Measurements from ENCODE around the gene NFASC.

The NFASC gene

DNA sequence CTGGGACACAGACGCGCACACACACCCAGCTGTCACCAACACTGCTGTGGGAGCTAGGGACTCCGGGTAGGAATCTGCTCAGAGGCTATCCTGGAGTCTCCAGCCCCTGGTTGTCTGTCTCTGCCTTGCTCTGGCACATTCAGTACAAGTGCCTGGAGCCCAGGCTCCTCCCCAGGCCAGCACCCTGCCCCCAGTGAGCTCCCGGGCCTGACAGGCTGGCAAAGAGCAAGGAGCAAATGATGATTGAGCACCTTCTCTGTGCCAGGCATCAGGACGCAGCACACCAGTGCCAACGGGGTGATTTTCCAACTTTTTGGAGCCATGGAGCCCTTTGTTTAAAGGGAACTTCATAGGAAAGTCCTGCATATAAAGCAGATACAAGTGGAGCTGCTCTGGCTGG lies 178.8 kb downstream of the NFASC start:
- Histone ChIP-seq H3K4me3 (ENCODE audit: low read length) (no peak overlapping the region), H3K27me3 (ENCODE audit: control insufficient read depth, insufficient read depth, low read length) (peaks cover 13% of the 10 kb centered on the region), H3K27ac (ENCODE audit: low read depth, low read length) (no peak overlapping the region), H3K36me3 (ENCODE audit: control insufficient read depth, insufficient read depth, low read length) (no peaks in the 10 kb centered on the region), H3K9ac (ENCODE audit: low read length) (no peak overlapping the region), H3K4me1 (ENCODE audit: control insufficient read depth, insufficient read depth, low read length) (no peaks in the 10 kb centered on the region)

DNA sequence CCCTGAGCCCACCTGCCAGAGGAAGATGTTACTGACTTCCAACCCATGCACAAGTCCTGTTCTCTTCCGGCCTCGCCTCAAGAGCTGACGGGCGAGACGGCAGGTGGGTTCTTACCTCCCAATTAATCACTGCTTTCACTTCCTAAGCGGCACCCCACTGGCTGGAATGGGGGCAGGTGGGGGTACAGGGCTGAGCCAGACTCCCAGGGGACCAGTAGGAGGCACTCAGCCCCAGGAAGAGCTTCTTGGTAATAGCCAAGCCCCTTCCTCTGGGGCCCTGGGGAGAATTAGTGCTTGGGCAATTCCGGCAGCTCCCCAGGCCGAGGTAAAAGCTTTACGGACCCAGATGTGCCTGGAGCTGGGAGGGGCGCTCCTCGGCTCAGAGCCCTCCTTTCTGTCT lies 182.0 kb downstream of the NFASC start:
- Histone ChIP-seq H3K36me3 (ENCODE audit: control insufficient read depth, insufficient read depth, low read length) (no peaks in the 10 kb centered on the region), H3K27ac (ENCODE audit: low read depth, low read length) (no peak overlapping the region), H3K9ac (ENCODE audit: low read length) (no peak overlapping the region), H3K27me3 (ENCODE audit: control insufficient read depth, insufficient read depth, low read length) (no peaks in the 10 kb centered on the region), H3K4me3 (ENCODE audit: low read length) (no peak overlapping the region), H3K4me1 (ENCODE audit: control insufficient read depth, insufficient read depth, low read length) (no peaks in the 10 kb centered on the region)

DNA sequence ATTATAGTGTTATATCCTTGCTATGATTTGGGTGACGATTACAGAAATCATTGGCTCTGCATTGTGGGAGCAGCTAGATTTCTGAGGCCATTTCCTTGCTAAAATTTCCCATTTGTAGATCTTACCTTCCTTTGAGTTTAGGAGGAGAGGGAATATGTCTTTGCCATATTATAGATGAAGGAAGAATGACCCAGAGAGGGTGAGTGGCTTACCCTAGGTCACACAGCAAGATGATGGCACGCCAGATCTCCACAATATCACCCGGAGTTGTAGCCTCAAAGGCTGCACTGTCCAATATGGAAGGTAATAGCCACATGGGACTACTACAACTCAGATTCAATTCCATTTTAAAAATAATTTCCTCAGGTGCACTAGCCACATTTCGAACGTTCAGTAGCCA lies 182.6 kb downstream of the NFASC start:
- Histone ChIP-seq H3K9ac (ENCODE audit: low read length) (no peak overlapping the region), H3K4me1 (ENCODE audit: control insufficient read depth, insufficient read depth, low read length) (no peaks in the 10 kb centered on the region), H3K36me3 (ENCODE audit: control insufficient read depth, insufficient read depth, low read length) (no peaks in the 10 kb centered on the region), H3K27ac (ENCODE audit: low read depth, low read length) (no peak overlapping the region), H3K27me3 (ENCODE audit: control insufficient read depth, insufficient read depth, low read length) (no peaks in the 10 kb centered on the region), H3K4me3 (ENCODE audit: low read length) (no peak overlapping the region)

DNA sequence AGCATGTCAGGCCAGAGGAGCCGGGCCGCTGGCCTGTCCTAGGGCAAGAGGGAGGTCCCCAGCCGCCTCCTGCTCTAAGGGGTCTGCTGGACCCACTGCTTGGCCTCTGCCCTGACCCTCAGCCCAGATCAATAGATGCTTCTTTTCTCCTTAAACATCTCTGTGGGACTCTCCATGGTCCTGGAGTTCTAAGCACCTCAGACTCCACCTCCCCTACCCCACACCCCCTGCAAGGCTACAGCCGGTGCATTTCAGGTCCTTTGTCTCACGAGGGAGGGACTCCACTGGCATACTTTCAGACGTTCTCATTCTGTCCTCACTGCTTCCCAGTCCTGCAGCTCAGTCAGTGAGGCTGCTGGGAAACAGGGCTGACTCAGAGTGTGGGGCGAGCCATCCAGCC lies 183.4 kb downstream of the NFASC start:
- Histone ChIP-seq H3K27ac (ENCODE audit: low read depth, low read length) (no peak overlapping the region), H3K4me1 (ENCODE audit: control insufficient read depth, insufficient read depth, low read length) (no peaks in the 10 kb centered on the region), H3K4me3 (ENCODE audit: low read length) (no peak overlapping the region), H3K36me3 (ENCODE audit: control insufficient read depth, insufficient read depth, low read length) (no peaks in the 10 kb centered on the region), H3K27me3 (ENCODE audit: control insufficient read depth, insufficient read depth, low read length) (no peaks in the 10 kb centered on the region), H3K9ac (ENCODE audit: low read length) (no peak overlapping the region)

DNA sequence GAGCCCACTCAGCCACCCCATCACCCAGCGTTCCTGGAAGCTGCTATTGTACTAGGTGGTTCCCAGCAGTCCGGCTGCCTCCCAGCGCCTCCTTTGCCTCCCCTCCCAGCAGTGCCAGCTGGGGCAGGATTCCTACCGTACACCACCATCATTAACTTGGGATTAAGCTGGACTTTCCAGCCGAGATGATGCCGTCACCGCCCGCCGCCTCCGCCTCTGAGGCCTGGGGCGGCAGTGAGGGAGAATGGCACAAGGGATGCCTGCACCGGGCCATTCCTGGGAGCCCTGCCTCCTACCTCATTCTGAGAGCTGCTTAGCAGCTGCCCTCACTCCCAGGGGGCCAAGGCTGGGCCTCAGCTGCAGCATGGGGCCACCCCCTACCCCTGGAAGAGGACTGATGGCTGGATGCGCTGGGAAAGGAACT lies 185.5 kb downstream of the NFASC start:
- H3K27ac ChIP-seq (ENCODE audit: low read depth, low read length): no peak overlapping the region
- no peaks in the 10 kb centered on the region for H3K27me3 ChIP-seq (ENCODE audit: control insufficient read depth, insufficient read depth, low read length)
- no peaks in the 10 kb centered on the region for H3K36me3 ChIP-seq (ENCODE audit: control insufficient read depth, insufficient read depth, low read length)
- H3K9ac ChIP-seq (ENCODE audit: low read length): no peak overlapping the region
- H3K4me1 ChIP-seq (ENCODE audit: control insufficient read depth, insufficient read depth, low read length): no peaks in the 10 kb centered on the region
- H3K4me3 ChIP-seq (ENCODE audit: low read length): no peak overlapping the region

DNA sequence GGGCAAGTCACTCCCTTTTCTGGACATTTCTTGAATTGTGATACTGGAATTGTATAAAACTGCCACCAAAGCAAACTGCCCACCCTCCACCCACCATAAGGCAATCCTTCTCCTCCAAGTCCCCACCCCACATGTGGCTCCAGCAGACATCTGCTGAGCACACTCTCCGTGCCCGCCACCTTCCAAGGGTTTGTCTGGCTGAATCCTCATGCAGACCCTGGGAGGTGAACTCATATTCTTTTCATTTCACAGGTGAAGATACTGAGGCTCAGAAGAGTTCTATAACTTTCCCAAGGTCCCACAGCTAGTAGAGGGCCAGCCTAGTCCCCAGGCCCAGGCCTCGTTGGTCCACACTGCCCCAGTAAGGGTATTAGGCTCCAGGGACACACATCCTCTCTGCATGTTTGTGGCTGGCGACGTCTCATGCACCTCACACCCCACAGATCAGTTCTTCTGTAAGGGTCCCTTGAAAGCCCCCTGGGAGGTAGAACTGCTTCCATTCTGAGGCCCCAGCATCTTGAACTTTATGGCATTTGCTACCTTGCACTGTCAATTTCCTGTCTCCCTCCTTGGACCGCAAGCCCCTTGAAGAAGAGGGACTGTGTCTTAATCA lies 186.4 kb downstream of the NFASC start:
- Histone ChIP-seq H3K4me3 (ENCODE audit: low read length) (no peak overlapping the region), H3K9ac (ENCODE audit: low read length) (no peak overlapping the region), H3K27ac (ENCODE audit: low read depth, low read length) (no peak overlapping the region), H3K27me3 (ENCODE audit: control insufficient read depth, insufficient read depth, low read length) (no peaks in the 10 kb centered on the region), H3K4me1 (ENCODE audit: control insufficient read depth, insufficient read depth, low read length) (no peaks in the 10 kb centered on the region), H3K36me3 (ENCODE audit: control insufficient read depth, insufficient read depth, low read length) (no peaks in the 10 kb centered on the region)

DNA sequence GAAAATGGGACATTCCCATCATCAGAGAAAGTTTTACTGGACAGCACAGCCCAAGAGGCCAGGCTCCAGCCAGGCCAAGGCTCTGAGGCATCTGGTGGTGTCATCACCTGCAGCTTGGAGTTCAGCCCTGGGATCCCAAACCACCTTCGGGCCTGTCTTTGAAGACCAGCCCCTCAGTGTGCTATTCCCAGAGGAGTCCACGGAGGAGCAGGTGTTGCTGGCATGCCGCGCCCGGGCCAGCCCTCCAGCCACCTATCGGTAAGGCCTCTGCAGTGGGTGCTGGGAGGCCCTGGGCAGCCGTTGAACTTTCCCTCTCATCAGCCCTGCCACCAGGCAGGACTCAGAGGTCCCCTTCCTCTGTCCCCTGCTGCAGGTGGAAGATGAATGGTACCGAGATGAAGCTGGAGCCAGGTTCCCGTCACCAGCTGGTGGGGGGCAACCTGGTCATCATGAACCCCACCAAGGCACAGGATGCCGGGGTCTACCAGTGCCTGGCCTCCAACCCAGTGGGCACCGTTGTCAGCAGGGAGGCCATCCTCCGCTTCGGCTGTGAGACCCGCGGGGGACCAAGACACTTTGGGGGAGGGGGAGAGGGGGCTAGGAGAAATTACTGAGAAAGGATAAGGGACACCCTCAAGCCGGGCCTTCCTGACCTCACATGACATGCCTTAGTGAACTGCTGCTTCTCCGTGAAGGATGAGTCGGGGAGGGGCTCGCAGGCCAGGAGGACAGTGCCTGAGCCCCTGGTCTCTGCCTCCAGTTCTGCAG lies 187.3 kb downstream of the NFASC start:
- Histone ChIP-seq H3K4me3 (ENCODE audit: low read length) (no peak overlapping the region), H3K27ac (ENCODE audit: low read depth, low read length) (no peak overlapping the region), H3K27me3 (ENCODE audit: control insufficient read depth, insufficient read depth, low read length) (no peaks in the 10 kb centered on the region), H3K4me1 (ENCODE audit: control insufficient read depth, insufficient read depth, low read length) (no peaks in the 10 kb centered on the region), H3K9ac (ENCODE audit: low read length) (no peak overlapping the region), H3K36me3 (ENCODE audit: control insufficient read depth, insufficient read depth, low read length) (no peaks in the 10 kb centered on the region)

DNA sequence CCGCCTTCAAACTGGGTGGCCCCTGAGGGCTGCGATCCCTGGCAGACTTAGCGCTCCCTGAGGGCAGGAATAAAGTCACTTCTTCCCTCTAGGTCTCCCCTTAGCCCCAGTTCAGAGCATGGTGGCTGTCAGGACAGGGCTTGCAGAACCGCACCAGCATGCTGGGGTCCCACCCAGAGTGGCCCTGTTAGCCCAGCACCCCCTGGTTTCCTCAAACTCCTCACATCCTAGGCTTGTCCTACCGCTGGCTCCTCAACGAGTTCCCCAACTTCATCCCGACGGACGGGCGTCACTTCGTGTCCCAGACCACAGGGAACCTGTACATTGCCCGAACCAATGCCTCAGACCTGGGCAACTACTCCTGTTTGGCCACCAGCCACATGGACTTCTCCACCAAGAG lies 188.2 kb downstream of the NFASC start:
- Histone ChIP-seq H3K27me3 (ENCODE audit: control insufficient read depth, insufficient read depth, low read length) (no peaks in the 10 kb centered on the region), H3K9ac (ENCODE audit: low read length) (no peak overlapping the region), H3K36me3 (ENCODE audit: control insufficient read depth, insufficient read depth, low read length) (no peaks in the 10 kb centered on the region), H3K4me1 (ENCODE audit: control insufficient read depth, insufficient read depth, low read length) (no peaks in the 10 kb centered on the region), H3K4me3 (ENCODE audit: low read length) (no peak overlapping the region), H3K27ac (ENCODE audit: low read depth, low read length) (no peak overlapping the region)

DNA sequence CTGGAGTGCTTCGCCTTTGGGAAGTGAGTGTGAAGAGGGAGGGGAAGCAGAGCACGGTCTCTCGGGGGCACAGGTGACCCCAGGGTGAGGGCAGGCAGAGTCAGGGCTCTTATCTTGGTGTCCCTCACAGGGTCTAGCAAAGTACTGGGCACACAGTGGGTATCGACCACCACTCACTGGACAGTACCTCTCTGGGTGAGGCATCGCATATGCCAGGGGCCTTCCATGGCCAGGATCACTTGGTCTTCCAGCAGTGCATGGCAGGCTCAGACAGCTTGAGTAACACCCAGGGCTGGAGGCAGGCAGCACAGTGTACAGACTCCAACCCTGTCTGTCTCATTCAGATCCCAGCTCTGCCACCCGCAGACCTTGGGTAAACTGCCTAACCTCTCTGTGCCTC lies 189.0 kb downstream of the NFASC start:
- Histone ChIP-seq H3K36me3 (ENCODE audit: control insufficient read depth, insufficient read depth, low read length) (no peaks in the 10 kb centered on the region), H3K27ac (ENCODE audit: low read depth, low read length) (no peak overlapping the region), H3K4me1 (ENCODE audit: control insufficient read depth, insufficient read depth, low read length) (no peaks in the 10 kb centered on the region), H3K27me3 (ENCODE audit: control insufficient read depth, insufficient read depth, low read length) (no peaks in the 10 kb centered on the region), H3K4me3 (ENCODE audit: low read length) (no peak overlapping the region), H3K9ac (ENCODE audit: low read length) (no peak overlapping the region)

DNA sequence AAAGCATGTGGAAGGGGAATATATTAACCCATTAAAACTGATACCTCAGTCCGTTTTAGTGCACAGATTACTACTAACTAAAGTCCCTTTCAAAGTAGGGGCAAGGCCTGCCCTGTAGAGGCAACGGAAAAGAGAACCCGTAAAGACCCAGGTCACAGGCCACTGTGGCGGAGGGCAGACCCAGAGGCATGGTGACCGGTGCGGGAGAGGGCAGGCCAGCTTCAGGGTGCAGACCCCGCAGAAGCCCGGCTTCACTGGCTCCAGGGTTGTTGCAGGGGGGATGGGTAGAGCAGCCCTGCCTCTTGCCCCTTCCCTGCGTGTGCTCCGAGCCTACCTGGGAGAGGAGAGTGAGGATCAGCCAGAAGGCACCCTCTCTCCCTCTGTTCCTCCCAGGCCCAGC lies 190.1 kb downstream of the NFASC start:
- no peaks in the 10 kb centered on the region for H3K4me1 ChIP-seq (ENCODE audit: control insufficient read depth, insufficient read depth, low read length)
- no peak overlapping the region for H3K27ac ChIP-seq (ENCODE audit: low read depth, low read length)
- no peaks in the 10 kb centered on the region for H3K36me3 ChIP-seq (ENCODE audit: control insufficient read depth, insufficient read depth, low read length)
- H3K4me3 ChIP-seq (ENCODE audit: low read length): no peak overlapping the region
- no peak overlapping the region for H3K9ac ChIP-seq (ENCODE audit: low read length)
- no peaks in the 10 kb centered on the region for H3K27me3 ChIP-seq (ENCODE audit: control insufficient read depth, insufficient read depth, low read length)

DNA sequence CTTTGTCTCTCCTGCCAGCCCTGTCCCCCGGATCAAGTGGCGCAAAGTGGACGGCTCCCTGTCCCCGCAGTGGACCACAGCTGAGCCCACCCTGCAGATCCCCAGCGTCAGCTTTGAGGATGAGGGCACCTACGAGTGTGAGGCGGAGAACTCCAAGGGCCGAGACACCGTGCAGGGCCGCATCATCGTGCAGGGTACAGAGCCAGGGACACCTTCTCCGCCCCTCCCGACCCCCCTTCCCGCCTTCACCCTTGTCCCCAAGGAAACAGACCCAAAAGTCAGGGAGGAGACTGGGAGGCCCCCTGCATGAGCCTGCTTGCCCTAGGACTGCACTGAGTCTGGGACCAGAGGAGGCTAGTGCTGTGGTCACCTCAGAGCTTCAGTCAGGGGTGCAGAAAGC lies 190.6 kb downstream of the NFASC start:
- Histone ChIP-seq H3K4me3 (ENCODE audit: low read length) (no peak overlapping the region), H3K27me3 (ENCODE audit: control insufficient read depth, insufficient read depth, low read length) (no peaks in the 10 kb centered on the region), H3K9ac (ENCODE audit: low read length) (no peak overlapping the region), H3K36me3 (ENCODE audit: control insufficient read depth, insufficient read depth, low read length) (no peaks in the 10 kb centered on the region), H3K4me1 (ENCODE audit: control insufficient read depth, insufficient read depth, low read length) (no peaks in the 10 kb centered on the region), H3K27ac (ENCODE audit: low read depth, low read length) (no peak overlapping the region)

DNA sequence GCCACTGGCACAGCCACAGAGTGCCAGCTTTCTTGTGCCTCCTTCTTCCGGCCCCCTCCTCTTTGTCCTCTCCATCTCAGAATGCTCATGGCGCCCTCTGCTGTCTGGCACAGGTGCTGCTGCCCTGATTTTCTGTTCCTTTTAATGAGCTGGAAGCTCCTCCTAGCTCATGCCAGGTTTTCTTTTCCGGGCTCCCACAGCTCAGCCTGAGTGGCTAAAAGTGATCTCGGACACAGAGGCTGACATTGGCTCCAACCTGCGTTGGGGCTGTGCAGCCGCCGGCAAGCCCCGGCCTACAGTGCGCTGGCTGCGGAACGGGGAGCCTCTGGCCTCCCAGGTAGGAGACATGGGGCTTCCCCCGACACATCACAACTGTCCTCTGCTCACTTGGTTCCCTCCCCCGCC lies 191.0 kb downstream of the NFASC start:
- H3K36me3 ChIP-seq (ENCODE audit: control insufficient read depth, insufficient read depth, low read length): no peaks in the 10 kb centered on the region
- H3K4me3 ChIP-seq (ENCODE audit: low read length): no peak overlapping the region
- no peaks in the 10 kb centered on the region for H3K27me3 ChIP-seq (ENCODE audit: control insufficient read depth, insufficient read depth, low read length)
- no peak overlapping the region for H3K9ac ChIP-seq (ENCODE audit: low read length)
- no peaks in the 10 kb centered on the region for H3K4me1 ChIP-seq (ENCODE audit: control insufficient read depth, insufficient read depth, low read length)
- no peak overlapping the region for H3K27ac ChIP-seq (ENCODE audit: low read depth, low read length)

DNA sequence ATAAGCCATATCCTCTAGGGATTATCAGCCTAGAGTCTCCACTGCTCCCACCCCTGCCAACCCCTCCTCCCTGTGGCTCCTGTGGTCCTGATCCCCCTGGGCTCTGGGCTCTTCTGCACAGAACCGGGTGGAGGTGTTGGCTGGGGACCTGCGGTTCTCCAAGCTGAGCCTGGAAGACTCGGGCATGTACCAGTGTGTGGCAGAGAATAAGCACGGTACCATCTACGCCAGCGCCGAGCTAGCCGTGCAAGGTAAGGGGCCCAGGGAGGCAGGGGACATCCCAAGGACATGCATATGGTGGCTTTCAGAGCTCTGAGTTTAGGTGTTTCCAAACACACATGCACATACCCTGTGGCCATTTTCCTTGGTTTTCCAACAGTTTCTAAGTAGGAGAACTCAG lies 191.7 kb downstream of the NFASC start:
- Histone ChIP-seq H3K9ac (ENCODE audit: low read length) (no peak overlapping the region), H3K4me1 (ENCODE audit: control insufficient read depth, insufficient read depth, low read length) (no peaks in the 10 kb centered on the region), H3K27me3 (ENCODE audit: control insufficient read depth, insufficient read depth, low read length) (no peaks in the 10 kb centered on the region), H3K36me3 (ENCODE audit: control insufficient read depth, insufficient read depth, low read length) (no peaks in the 10 kb centered on the region), H3K4me3 (ENCODE audit: low read length) (no peak overlapping the region), H3K27ac (ENCODE audit: low read depth, low read length) (no peak overlapping the region)

All from rectal smooth muscle tissue (tissue), 1 donor.